Stimulated activated CD4-positive, alpha-beta T cell treated with anti-CD3 and anti-CD28 coated beads, TNF-alpha, amount 100 ng/mL, for 24 hours (primary cell): ENCODE measurements around the gene SHC2.
"Not testable (repeated sequence)": the region's sequence is repeated elsewhere in the genome, so short reads cannot be mapped to it uniquely, and the experiment has no call there.

ENCODE experiments used
- DNase-seq, 3 experiments: peaks; one replicate each; pipeline ENCODE4 v3.0.0-alpha.2; 2020; ENCODE audit warnings: low read depth in 3 of 3

The SHC2 gene

GRCh38 chr19:444677-445210 is 16.1 kb downstream of the SHC2 start:
- DNase-seq, result no peak

- no peak for DNase-seq
Observed at GRCh38 chr19:443005-443404, 17.8 kb downstream of the SHC2 start.

DNA sequence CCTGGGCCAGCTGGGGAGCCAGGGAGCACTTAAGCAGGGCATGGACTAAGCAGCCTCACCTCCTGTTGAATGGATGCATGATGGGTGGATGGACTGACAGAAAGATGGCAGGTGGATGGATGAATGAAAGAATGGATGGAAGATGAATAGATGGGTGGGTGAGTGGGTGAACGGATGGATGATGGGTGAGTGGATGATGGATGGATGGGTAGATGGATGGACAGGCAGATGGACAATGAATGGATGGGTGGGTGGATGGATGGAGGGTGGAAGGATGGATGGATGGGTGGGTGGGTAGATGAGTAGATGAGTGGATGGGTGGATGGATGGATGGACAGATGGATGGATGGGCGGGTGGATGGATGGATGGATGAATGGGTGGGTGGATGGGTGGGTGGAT is 18.7 kb downstream of the SHC2 start:
- no peak for DNase-seq

DNA sequence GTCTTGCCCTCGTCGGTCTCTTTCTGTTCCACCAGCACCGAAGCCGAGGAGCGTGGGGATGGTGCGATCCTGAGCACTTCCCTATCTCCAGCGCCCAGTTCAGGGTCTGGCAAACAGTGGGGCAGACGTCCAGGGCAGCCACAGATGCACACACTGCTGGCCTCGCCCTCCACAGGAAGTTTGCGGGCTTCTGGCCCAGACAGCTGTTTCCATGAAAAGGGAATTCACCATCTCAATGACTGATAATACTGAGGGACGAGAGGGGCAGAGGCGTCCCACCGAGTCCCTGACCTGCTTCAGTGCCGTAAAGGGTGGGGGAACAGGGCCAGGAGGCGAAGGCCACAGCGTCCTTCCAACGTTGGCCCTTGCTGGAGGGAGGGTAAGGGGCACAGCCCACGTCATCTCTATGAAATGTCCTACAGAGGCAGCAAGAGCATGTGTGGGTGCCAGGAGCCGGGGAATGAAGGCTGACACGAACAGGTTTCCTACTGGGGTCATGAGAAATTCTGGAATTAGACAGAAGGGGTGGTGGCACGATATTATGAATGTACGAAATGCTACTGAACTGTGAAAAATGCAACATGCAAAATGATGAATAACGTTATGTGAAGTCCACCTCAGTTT is 19.5 kb downstream of the SHC2 start:
- no peak for DNase-seq

DNA sequence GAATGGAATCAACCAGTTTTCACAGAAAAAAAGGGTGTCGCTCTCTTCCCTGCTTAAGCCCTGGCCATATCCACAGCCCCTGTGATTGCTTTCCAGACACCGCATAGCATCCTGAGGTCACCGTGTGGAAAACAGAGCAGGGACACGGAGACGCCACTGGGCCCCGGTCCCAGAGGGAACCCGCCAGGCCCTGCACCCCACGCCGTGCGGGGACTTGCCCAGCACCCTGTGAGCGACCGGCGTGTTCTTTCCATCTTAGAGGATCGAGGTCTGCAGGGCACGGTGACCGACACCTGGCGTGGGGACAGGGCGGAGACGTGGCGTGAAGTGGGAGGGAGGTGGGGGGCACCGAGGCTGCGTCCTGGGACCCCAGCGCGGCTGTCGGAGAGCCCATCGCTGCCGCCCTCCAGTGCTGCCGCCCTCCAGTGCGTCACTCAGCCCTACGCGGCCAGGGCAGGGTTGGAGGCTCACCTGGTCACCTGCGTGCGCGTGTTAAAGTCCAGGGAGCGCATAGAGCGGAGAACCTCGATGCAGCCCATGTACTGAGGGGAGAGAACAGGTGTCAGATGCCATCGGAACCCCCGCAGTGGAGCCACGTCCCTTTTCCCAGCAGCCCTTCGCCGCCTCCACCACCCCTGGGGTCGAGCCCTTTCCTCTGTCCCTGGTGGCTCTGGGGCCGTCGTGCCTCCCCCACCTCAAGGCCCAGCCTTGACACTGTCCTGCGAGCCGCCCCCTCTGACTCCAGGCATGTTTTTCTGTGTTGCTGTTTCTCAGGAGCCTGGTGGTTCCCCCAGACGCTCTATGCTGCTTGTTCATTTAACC is 20.2 kb downstream of the SHC2 start:
- DNase-seq, result no peak

DNA sequence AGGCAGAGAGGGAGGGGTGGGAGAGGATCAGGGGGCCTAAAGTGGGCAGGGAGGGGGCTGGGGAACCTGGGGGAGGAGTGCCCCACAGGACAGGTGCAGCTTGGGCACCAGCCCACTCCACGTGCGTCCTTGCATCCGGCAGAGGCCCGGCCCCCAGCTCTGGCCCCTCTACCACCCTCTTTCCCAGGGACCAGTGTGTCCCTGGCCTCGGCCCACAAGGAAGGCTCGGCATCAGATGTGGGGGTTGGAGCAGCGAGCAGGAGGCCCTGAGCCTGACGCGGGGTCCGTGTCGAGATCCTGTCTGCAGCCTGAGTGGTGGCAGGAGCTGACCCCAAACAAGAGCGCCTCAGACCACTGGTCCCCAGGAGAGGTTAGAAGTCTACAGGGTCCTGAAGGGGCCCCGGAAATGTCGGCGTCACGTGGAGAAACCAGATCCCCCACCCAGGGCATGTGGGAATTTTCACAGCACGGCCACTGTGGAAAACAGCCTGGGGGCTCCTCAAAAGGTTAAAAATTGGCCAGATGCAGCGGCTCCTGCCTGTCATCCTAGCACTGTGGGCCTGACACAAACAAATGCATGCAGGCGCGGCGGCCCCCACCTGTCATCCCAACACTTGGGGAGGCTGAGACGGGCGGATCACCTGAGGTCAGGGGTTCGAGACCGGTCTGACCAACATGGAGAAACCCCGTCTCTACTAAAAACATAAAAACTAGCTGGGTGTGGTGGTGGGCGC is 21.5 kb downstream of the SHC2 start:
- no peak for DNase-seq

- no peak for DNase-seq
Observed at GRCh38 chr19:438416-438958, 22.3 kb downstream of the SHC2 start.

- DNase-seq, result no peak
Observed at GRCh38 chr19:437041-437440, 23.8 kb downstream of the SHC2 start.

DNA sequence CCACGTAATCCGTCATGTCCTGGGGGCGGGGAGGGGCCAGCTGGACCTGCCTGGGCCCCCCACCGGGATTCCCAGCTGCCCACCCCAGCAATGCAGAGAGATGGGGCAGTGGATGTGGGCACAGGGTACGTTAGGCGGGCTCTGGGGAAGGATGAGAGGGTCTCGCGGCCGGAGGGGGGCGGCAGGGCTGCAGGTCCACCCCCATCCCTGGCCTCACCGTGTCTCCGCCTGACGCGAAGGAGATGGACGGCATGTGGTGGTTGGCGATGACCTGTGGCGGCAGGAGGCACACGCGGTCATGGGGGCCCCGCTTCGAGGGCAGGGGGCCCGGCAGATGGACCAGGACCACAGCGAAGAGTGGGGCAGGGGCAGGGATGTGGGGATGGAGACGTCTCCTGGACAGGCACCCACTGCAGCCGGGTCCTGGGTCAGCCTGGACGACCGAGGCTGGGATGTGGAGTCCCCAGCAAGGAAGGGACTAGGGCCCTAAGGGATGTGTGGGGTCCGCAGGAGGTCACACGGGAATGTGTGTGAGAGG is 24.4 kb downstream of the SHC2 start:
- no peak for DNase-seq

DNA sequence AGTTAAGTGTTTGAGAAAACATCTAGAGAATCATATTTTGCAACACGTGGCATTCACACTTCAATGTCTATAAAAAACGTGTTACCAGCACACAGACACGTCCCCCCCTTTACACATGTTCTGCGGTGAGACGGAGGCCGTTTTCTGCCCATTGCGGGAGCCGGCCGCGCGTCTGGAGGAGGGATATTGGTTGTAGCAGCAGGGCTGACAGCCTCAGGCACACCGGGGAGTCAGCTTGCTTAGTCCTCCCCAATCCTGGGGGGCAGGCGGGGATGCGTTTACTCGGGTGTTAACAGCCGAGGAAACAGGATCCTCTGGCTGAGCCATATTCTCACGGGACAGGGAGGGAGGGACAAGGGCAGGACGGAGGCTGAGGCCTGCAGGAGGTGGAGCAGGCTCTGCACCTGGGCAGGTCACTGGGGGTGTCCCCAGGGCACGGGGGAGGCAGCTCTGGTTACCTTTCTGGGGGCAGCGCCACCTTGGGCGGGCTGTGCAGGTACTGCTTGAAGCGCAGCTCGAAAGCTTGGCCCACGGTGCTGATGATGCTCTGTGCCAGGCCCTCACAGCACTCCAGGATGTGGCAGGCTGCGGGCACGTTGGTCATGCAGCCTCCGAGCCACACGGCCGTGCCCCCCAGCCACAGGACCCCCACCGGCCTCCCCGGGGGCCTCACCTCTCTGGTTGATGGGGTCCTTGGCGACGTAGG is 25.0 kb downstream of the SHC2 start:
- DNase-seq, result no peak

DNA sequence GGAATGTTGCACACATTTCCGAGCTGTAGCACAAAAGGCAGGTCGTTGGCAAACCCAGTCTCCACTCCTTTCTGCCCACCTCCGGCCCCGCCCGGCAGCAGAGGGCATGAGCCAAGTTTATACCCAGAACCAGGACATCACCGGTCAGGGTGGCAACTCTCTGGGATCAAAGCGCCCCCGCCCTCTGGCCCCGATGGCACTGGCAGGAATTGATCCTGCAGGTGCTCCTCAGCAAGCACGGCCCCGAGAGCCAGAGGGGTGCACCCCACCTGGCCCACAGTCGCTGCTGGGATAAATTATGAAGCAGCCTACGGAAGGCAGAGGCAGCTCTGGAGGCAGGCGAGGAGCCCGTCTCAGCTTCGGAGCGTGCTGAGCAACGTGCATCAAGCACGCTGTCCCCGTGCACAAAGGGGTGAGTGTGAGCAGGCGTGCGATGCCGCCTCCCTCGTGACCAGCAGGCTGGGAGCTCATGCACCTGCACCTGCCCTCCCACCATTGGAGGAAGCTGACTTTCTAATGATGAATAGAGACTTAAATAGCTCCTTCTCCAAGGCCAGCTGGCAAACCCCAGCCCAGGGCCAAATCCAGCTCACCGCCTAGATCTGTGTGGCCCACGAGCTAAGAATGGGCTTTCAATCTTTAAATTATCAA is 25.7 kb downstream of the SHC2 start:
- no peak for DNase-seq

- DNase-seq, result no peak
Observed at GRCh38 chr19:434152-434960, 26.5 kb downstream of the SHC2 start.

GRCh38 chr19:430701-431100 is 30.1 kb downstream of the SHC2 start:
- no peak for DNase-seq

- no peak for DNase-seq
Observed at GRCh38 chr19:428149-428548, 32.7 kb downstream of the SHC2 start.

DNA sequence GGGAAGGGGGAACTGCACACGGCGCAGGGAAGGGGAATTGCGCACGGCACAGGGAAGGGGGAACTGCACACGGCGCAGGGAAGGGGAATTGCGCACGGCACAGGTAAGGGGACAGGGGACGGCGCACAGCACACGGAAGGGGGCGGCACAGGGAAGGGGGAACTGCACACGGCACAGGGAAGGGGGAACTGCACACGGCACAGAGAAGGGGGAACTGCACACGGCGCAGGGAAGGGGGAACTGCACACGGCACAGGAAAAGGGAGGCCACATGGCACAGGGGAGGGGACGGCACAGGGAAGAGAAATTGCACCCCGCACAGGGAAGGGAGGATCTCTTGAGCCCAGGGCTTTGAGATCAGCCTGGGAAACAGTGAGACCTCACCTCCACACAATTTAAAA is 33.2 kb downstream of the SHC2 start:
- DNase-seq, result not testable (repeated sequence)

DNA sequence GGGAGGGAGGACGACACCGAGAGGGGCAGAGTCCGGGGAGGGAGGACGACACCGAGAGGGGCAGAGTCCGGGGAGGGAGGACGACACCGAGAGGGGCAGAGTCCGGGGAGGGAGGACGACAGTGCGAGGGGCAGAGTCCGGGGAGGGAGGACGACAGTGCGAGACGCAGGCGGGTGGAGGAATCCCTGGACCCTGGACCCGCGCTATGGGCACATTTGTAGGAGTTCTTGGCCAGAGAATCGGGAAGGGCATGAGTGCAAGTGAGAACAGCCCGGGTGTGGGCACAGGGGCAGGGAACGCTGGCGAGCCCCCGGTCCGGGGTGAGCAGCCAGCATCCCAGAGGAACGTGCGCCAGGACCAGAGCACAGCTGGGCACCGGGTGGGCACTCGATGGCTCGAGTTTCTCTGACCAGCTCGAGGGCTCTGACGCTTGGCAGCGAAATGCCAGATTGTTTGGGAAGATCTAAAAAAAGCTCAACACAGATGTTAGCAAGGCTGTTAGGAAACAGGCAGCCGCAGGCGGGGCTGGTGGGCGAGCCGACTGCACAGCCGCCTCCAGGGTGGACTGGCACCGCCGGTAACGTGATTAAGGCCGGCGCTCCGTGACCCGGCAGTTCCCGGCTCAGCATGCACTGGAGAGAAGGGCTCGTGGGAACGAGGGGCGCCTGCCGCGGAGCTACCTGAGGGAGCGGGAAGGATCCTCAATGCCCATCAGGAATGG is 33.9 kb downstream of the SHC2 start:
- DNase-seq, result no peak

DNA sequence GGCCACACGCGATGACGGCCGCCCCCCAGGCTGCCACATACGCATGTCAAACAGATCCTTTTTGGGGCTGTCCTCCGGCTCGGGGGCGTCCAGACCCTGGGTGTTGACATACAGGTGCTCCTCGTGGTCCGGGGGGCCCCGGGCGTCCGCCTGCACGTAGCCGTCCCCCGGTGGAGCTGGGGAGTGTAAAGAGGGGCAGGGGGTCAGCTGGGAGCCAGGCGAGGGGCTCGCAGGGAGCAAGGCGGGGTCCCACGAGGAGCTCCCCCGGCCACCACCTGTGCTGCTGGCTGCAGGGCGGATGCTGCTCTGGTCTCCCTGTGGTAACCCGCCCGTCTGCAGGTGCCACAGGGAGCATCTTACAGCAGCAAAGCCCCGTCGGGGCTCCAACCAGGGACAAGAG is 35.8 kb downstream of the SHC2 start:
- no peak for DNase-seq

DNA sequence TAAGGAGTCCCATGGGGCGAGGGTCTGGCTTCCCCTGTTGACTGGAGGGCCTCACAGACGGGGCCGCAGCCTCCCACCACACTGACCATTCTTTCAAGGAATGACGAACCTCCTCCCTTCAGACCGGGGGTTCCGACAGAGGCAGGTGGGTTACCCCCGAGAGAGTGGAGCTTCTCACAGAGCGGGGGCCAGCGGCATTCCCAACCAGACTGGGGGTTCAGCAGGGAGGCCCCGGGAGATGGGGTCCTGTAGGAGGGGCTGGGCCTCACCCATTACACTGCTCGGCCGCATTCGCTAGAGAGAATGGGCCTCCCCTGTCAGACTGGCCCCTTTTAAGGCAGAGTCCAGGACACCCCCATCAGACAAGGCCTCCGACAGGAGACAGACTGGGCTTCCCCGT is 36.3 kb downstream of the SHC2 start:
- DNase-seq, result no peak

- no peak for DNase-seq
Observed at GRCh38 chr19:423691-424466, 37.0 kb downstream of the SHC2 start.
